Calu3 (cell line): ENCODE data around the gene LZTR1. TPM values are rescaled to one million over a fixed set of nuclear protein-coding genes. Genes with fewer than 3 reads are reported as not detected.

Experiments
- BruUV-seq: library from RNA; stranded (reverse); fragments of 400-500 nt; replicated peaks from 2 replicates; lab custom pipeline; 2021; lab: Mats Ljungman, UMichigan
- CTCF ChIA-PET: fragments of 300-600 bp; sonication (Branson Sonifier 250); formaldehyde crosslinking; loops from one replicate; lab custom pipeline; 2022; ENCODE audit warnings: antibody characterized with exemption; lab: Charles Lee
- DNase-seq: peaks from one replicate; pipeline ENCODE4 v3.0.0; 2022
- H3K27ac Mint-ChIP-seq: one replicate; pipeline ENCODE4 v1.8.0; 2022; ENCODE audit warnings: mixed read lengths; ENCODE audit not compliant: unreplicated experiment
- H3K27me3 Mint-ChIP-seq: one replicate; pipeline ENCODE4 v1.8.0; 2022; ENCODE audit warnings: mixed read lengths; ENCODE audit not compliant: unreplicated experiment
- H3K36me3 Mint-ChIP-seq: one replicate; pipeline ENCODE4 v1.8.0; 2022; ENCODE audit warnings: mild to moderate bottlenecking, moderate library complexity, mixed read lengths; ENCODE audit not compliant: insufficient read depth, unreplicated experiment
- H3K4me1 Mint-ChIP-seq: one replicate; pipeline ENCODE4 v1.8.0; 2022; ENCODE audit warnings: mild to moderate bottlenecking, low read depth, mixed read lengths; ENCODE audit not compliant: unreplicated experiment
- H3K4me3 Mint-ChIP-seq: one replicate; pipeline ENCODE4 v1.8.0; 2022; ENCODE audit warnings: mild to moderate bottlenecking, low read depth, moderate library complexity, mixed read lengths; ENCODE audit not compliant: unreplicated experiment
- H3K9me3 Mint-ChIP-seq: one replicate; pipeline ENCODE4 v1.8.0; 2022; ENCODE audit warnings: low read depth, mixed read lengths; ENCODE audit not compliant: unreplicated experiment
- intact Hi-C: fragments of 100-400 bp; cut with micrococcal nuclease; formaldehyde crosslinking; loops from one replicate; pipeline ENCODE4 v1.10.0; 2022; ENCODE audit not compliant: unreplicated experiment
- total RNA-seq: library from RNA; stranded (reverse); gene quantifications from 2 replicates; pipeline ENCODE4 v1.2.3, GENCODE V29; 2022
- TF ChIP-seq, protein P1 (sequence below): fragments of 200-600 bp; IDR thresholded peaks from one replicate; pipeline ENCODE4 v1.8.0; 2022; ENCODE audit warnings: antibody characterized with exemption; ENCODE audit not compliant: unreplicated experiment

The LZTR1 gene
- total RNA-seq, 1 experiment from 2014 or later: 55.4 TPM

DNA sequence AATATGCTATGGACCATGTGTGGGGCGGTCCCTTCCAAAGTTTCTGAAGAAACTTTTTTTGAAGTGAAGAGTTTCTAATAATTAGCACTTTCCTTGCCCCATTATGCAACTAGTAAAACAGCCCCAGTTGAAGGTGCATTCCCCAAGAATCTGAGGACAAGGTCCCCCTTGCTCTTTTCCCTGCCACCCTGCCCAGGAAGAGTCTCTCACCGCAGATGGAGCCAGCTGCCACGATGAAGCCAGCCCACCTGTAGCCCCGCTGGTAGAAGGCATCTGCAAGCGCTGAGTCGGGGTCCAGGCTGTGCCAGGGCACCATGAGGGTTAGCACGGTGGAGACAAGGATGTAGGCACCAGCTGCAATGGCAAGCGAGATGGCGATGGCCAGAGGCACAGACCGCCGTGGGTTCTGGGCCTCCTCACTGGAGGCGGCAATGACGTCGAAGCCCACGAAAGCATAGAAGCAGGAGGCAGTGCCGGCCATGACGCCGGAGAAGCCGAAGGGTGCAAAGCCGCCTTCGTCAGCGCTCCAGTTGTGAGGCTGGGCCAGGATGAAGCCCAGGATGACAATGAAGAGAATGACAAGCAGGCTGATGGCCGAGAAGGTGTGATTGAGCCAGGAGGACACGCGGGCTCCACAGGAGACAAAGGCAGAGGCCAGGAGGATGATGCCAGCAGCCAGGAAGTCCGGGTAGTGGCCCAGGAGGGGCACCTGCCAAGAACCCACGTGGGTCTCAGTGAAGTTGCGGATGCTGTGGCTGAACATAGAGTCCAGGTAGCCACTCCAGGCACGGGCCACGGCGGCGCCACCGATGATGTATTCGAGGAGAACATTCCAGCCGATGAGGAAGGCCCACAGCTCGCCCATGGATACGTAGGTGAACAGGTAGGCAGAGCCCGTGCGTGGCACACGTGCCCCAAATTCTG, 48.8 kb downstream of the LZTR1 start:
- no TSS peak for BruUV-seq
- peak overlapping the region; percentile 61 for H3K4me3 Mint-ChIP-seq

DNA sequence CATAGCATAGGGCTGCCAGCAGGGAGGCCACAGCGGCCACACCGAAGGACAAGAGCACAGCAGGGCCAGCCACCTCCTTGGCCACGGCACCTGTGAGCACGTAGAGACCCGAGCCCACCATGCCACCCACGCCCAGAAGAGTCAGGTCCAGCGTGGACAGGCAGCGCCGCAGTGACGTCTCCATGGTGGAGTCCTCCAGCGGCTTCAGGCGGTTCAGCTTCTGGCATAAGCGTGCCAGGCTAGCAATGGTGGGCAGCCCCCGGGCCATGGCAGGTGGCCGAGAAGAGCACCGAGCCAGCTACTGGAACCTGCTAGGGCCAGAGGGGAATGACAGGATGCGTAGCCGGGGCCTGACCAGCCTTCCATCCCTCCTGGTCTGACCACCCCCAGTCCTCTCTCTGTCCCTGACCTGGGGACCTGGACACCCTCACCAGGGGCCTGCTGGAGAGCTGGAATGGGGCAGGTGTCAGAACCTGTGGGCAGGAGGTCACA, 49.5 kb downstream of the LZTR1 start:
- Mint-ChIP-seq H3K9me3 (no peaks in the 10 kb centered on the region), H3K27ac (no peak overlapping the region), H3K36me3 (no peaks in the 10 kb centered on the region), H3K27me3 (peaks cover 55% of the 10 kb centered on the region), H3K4me1 (no peaks in the 10 kb centered on the region), H3K4me3 (peak overlapping the region; percentile 61)
- TF ChIP-seq, protein P1, sequence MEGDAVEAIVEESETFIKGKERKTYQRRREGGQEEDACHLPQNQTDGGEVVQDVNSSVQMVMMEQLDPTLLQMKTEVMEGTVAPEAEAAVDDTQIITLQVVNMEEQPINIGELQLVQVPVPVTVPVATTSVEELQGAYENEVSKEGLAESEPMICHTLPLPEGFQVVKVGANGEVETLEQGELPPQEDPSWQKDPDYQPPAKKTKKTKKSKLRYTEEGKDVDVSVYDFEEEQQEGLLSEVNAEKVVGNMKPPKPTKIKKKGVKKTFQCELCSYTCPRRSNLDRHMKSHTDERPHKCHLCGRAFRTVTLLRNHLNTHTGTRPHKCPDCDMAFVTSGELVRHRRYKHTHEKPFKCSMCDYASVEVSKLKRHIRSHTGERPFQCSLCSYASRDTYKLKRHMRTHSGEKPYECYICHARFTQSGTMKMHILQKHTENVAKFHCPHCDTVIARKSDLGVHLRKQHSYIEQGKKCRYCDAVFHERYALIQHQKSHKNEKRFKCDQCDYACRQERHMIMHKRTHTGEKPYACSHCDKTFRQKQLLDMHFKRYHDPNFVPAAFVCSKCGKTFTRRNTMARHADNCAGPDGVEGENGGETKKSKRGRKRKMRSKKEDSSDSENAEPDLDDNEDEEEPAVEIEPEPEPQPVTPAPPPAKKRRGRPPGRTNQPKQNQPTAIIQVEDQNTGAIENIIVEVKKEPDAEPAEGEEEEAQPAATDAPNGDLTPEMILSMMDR: no peak
- DNase-seq: no peak
- CTCF ChIA-PET: no interaction called here
- intact Hi-C loops: no loop called here
- BruUV-seq: no TSS peak

More for the DNA sequence above, 48.8 kb downstream of the LZTR1 start:
- no peak for DNase-seq
- TF ChIP-seq, protein P1: no peak
- CTCF ChIA-PET: no interaction called here
- Mint-ChIP-seq H3K9me3 (no peaks in the 10 kb centered on the region), H3K4me1 (no peaks in the 10 kb centered on the region), H3K27me3 (peaks cover 55% of the 10 kb centered on the region), H3K36me3 (peaks cover 2% of the 10 kb centered on the region), H3K27ac (no peak overlapping the region)
- intact Hi-C loops: no loop called here

DNA sequence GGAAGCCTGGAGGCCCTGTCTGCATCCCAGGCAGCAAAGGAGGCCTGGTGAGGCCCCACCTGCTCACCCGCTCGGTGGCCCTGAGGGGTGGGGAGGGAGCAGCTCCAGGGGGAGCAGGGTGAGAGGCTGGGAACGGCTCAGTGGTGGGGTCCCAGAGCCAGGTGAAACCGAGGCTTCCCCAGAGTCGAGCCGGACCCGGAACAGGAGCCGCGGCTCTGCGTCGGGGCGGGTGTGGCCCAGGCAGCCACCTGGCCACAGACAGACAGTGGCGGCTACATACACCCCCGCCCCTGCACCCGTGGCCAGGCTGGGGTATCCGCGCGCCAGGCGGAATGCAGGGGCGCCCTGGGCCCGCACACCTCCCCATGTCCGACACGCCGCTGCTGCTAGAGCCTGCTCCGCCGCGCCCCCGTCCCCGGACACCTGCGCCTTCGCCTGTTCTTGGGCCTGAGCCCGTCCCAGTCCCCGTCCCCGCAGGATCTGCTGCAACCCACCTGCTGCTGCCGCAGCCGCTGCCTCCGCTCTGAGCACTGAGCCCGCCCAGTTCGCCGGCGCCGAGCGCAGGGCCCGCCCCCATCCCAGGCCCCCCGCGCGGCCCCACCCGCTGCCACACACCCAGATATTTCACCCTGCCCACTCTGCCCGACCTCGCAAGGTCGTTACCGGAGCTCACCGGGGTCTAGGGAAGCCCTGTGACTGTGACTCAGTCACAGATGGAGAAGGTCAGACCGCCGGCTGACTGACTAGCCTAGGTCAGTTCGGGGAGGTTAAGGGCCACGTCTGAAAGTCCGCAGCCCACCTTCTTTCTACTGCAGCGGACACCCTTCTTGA, 50.2 kb downstream of the LZTR1 start, which contains the start of gene SLC7A4:
SLC7A4 (minus strand) TSS at position 525 of the 831 bp plus-strand sequence. CDS start 749 bp downstream, outside the sequence.
- Mint-ChIP-seq H3K4me1 (no peaks in the 10 kb centered on the region), H3K36me3 (no peaks in the 10 kb centered on the region), H3K27me3 (peaks cover 55% of the 10 kb centered on the region), H3K27ac (no peak within 1 kb of the TSS), H3K9me3 (no peaks in the 10 kb centered on the region), H3K4me3 (peak within 1 kb of the TSS; percentile 61)
- DNase-seq: no peak
- BruUV-seq: no TSS peak
- TF ChIP-seq, protein P1: no peak
- intact Hi-C loops: no loop called here
- CTCF ChIA-PET: interaction anchor here (0.8 kb wide), 1 partner anchor 20 kb away, joined by 3 read pairs; no protein-coding TSS in a partner anchor
